ENCODE measurements around the gene GRIA1.

GRIA1 gene

DNA sequence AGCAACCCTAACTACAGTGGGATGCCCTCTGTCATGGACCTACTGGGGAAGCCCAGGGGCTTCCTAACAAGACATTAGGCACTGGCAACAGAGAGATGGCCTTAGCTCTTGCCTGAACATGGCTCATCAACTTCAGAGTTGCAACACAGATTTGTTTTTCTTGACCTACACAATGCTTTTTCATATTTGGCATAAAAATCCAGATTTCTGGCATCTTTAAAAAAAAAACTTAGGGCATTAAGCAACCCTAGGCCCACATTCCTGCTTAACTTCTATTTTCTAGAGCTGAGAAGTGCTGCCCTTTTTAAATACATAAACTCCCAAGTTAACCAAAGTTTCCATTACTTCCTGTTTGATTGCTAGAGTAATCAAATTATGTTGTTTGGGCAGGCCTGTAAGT lies 8.0 kb downstream of the GRIA1 start:
- no peak for DNase-seq (ENCODE audit: low spot score)

DNA sequence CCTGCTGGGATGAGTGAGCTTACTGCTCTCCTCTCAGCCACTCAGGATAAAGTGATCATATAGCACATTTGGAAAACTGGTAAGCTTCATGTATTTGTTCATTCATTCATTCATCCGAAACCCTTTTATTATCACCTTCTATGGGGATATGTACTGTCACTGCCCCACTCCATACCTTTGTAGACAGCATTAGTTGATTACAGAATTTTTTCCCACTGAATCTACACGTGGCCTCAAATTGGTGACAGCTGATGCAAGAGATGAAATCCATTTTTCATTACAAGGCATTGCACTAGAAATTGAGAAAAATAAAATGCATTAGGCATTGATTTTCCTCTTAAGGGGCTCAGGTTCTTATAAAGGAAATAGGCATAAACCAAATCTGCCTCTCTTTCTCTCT lies 9.7 kb downstream of the GRIA1 start:
- no peak for DNase-seq (ENCODE audit: low spot score)

DNA sequence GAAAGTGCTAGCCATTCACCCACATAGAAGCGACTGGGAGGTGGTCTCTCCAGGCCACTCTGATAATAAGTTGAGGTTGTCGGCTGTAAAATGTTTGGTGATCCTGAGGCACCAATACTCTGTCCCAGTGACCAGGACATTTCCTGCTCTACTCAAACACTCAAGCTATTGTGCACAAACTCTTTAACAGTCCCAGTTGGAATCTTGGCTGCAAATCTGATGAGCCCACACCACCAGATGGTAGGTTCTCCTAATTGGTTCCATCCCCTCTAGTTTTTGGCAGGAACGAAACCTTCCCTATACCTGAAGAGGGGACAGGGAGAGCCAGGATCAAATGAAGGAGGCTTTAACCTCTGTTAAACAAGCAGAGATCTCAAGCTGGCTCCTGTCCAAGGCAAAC lies 14.3 kb downstream of the GRIA1 start:
- no peak for DNase-seq (ENCODE audit: low spot score)

DNA sequence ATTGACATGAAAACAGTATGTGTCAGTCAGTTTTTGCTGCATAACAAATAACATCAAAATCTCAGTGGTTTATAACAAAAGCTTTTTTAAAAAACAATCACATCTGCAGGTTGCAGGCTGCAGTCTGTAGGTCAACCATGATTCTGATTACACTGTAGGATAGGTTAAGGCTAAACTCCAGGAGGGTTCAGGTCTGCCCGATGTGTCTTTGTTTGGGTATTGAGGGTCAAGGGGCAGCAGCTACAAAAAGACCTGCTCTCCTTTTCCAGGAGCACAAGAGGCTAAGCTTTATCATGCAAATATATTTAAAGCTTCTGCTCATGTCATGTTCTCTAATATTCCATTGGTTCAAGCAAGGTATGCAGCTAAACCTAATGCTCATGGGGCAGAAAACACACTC lies 18.2 kb downstream of the GRIA1 start:
- DNase-seq (ENCODE audit: low spot score) = no peak

DNA sequence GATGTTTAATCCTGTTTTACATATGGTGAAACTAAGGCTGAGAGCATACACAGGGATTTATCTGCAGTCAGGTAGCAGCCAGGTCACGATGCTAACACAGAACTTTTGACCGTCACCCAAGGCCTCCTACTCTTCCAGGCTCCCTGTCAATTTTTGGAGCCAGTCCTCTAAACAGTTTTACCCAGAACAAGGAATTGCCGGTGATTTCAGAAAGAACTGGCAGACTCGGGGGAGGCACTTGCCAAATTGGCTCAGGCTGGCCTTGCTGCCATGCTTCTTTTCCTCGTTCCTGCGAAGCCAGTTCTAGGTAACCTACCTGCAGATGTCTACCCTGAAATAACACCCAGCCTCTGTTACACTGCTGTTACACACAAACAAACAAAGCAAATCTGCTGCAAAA lies 21.2 kb downstream of the GRIA1 start:
- DNase-seq (ENCODE audit: low spot score) = no peak

DNA sequence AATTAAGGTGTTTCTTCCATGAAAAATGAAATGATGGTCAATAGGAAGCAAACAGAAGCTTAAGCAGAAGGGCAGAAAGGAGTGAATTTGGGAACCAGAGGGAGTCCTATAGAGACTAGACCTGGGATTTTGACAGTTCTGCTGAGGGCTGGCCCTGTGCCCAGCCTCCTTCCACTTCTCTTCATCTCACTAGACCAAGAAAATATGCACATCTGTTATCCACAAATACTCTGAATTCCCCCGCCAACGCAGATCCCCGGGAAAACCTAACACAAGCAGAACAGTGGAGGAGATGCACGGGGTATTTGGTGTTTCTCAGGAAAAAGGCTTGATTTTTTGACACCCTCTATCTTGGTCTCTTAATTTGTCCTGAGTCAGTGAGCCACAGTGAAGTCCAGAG lies 22.7 kb downstream of the GRIA1 start:
- DNase-seq (ENCODE audit: low spot score) = no peak

DNA sequence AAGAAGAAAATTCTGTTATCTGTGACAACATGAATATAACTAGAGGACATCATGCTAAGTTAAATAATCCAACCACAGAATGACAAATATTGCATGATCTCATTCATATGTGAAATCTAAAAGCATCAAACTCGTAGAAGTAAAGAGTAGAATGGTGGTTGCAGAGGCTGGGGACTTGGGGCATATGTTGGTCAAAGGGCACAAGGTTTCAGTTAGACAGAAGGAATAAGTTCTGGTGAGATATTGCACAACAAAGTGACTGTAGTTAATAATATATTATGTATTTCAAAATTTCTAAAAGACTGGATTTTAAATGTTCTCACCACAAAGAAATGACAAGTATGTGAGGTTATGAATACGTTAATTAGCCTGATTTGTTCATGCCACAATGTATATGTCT lies 24.8 kb downstream of the GRIA1 start:
- DNase-seq (ENCODE audit: low spot score) = no peak

DNA sequence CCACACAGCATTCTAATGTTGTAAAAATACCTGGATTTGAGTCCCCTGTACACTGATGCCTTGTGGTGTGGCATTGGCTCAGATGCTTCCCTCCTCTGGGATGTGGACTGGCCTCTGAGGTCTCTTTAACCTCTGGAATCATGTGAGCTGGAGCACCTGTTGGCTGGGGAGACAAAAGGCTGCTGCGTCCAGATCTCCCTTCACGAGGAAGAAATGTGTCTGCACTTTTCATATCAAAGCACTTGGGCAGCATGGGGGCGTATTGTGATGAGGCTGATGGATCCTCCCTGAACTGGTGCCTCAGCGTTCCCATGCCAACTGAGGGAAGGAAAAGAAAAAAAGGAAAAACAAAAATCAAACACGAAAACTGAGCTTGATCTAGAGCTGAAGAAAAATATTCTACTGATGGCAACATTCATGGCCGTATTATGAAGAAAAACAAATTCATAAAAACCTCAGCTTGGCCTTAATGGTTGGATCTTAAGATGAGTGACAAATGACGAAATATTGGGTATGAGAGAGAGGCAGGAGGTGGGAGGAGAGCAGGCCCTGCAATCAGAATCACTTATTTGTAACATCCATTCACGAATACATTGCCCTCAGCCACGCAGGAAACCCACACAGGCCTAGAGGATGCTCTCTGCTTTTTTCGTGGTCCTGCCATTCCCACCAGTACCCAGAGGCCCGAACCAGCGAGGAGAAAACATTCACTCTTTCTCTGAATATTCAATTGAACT lies 26.2 kb downstream of the GRIA1 start:
- no peak for DNase-seq (ENCODE audit: low spot score)

DNA sequence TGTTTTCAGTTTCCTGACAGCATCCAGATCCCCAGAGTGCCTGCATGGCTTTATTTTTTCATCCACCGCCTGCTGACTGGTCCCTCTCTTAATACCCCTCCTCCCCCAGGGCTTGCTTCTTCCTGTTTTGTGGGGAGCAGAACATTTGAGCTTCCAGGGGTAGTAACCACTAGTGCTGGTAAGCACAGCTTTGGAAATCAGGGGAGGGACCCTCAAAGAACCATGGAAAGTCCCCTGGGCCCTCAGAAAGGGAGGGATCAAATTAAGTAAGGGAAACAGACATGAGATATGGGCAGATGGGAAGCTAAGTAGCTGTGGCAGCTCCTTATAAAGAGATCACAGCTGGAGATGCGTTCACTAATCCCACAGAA lies 26.8 kb downstream of the GRIA1 start:
- no peak for DNase-seq (ENCODE audit: low spot score)

DNA sequence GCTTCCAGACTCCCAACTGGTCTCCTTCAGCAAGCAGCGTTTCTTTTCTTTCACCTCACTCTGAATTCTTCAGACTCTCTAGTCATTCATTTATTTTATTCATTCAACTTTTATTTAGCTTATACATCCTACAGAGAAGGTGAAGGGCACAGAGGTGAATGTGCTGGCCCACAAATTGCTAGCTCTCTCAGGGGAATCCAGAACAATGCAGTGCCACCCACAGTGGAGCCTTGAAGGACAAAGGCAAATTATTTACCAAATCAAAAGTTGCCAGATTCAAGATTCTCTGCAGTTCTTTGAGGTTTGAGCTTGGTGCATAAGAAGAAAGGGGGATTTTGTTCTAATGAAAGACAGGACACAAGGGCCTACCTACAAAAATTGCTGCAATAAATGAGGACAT lies 29.7 kb downstream of the GRIA1 start:
- DNase-seq (ENCODE audit: low spot score) = no peak

DNA sequence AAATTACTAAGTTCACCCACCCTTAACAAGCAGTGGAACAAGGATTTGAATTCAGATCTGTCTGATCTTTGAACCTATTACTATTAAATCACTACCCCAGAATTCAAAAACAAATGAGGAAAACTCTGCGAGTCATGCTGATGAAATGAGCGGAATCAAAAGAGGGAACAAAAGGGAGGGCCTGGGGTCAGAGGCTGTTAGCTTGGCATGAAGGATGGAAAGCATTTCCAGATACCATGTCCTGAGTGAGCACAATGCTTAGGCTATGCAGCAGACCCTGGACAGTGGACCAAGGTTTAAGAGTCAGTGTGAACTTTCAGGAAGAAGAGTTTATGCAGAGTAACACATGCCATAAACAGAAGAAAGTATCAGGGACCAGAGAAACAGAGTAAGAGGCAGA lies 30.5 kb downstream of the GRIA1 start:
- no peak for DNase-seq (ENCODE audit: low spot score)

DNA sequence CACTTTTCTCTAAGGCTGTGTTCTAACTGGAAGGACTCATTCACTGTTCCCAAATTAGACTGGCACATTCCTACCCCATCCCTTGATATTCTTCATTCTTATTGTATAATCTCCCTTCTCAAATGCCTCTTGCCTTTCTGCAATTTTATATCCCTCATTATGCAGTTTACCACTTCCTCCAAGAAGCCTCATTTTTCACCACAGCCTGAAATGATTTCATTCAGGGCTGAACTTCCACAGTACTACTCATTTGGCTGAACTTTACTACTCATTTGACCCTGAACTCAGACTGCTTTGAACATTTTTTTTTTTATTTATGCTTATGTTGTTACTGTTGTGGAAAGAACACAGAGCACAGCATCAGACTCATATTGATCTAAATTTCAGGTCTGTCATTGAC lies 32.7 kb downstream of the GRIA1 start:
- DNase-seq (ENCODE audit: low spot score) = no peak

DNA sequence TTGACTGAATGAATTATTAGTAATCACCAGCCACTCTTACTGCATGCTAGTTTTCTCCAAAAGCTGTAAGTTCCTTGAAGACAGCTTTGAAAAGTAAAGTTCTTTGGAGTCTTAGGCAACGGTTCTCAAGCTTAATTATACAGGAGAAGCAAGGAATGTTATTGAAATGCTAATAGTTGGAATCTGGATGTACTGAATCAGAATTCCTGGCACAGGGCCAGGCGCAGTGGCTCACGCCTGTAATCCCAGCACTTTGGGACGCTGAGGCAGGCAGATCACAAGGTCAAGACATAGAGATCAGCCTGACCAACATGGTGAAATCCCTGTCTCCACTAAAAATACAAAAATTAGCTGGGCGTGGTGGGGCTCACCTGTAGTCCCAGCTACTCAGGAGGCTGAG lies 33.4 kb downstream of the GRIA1 start:
- no peak for DNase-seq (ENCODE audit: low spot score)

DNA sequence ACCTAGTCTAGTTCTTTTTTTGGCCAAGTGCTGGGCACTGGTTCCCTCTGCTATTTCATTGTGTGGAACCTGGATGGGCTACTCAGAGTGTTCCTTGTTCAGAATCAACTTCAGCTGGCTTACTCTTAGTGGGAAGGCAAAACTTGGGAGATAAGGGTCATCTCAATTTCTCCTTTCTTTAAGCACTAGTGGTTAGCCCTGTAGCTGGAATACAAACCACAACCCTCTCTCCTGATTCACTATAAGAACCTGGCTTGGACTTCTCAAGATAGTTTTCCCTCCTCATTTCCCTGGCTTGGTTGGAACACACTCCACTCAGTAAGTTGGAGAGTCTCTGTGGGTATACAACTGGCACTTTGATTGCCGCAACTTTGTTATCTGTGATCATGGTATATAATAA lies 35.1 kb downstream of the GRIA1 start:
- DNase-seq (ENCODE audit: low spot score) = no peak

DNA sequence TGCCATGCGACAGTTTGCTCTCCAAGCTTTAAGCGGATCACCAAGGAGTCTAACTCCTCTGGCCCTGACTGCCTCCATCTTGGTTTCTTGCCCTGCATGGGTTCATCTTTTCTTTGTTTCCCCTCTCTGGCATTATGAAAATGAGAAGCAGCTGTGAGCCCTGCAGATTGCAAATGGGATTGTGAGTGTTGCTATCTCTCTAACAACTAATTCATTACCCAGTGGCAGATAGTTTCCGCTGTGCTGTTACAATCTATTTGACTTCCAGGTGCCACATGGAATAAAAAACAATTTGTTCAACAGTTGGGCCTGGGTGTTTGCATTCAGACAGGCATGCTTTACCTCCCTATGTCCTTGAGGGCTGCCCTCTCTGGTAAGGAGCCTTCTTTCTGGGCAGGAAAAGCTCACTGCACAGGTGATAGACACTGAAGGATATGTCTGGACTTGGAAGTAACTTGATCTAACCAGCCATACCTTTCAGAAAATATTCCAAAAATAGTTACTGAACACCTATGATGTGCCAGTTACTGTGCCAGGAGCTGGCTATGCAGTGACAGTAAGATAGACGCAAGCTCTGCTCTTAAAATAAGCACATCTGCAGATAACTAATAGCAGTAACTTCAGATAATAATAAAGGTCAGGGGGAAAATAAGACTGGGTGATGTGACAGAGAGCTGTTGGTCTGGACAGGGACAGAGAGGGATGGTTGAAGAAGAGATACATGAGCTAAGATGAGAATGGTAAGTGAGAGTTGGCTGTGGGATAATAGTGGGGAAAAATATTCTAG lies 40.1 kb downstream of the GRIA1 start:
- no peak for DNase-seq (ENCODE audit: low spot score)

DNA sequence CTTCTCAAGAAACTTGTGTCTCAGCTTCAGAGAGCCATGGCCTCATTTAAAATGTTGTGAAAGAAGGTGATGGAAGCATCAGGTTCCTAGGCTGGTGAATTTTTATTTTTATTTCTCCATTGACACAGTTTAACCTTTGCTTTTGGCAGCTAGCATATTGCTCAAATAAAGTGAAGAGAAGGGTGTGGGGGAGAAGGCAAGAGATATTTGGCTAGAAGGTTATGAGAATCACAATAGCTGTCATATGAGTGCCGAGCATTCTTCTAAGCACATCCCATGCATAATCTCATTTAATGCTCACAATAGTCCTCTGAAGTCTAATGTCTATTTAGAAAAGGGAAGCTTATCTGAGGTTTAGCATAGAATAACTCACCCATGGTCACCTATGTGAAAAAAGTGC lies 43.1 kb downstream of the GRIA1 start:
- DNase-seq (ENCODE audit: low spot score) = no peak

DNA sequence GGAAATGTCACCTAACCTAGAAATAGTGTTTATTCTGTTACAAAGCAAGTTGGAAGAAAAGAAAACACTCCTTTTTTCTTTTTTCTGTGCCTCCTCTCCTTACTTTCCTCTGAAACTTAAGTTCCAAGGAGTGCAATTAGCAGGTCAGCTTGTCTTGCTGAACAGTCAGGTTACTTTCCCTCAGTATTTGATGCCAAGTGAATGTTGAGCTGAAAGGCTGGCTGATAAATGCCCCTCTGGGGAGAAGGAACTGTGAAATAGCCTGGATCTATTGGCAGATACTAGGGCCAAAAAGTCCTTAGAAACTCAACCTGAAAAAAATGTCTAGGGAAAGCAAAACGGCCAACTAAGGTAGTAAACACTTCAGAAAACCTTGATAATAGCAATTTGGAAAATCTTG lies 43.6 kb downstream of the GRIA1 start:
- no peak for DNase-seq (ENCODE audit: low spot score)

DNA sequence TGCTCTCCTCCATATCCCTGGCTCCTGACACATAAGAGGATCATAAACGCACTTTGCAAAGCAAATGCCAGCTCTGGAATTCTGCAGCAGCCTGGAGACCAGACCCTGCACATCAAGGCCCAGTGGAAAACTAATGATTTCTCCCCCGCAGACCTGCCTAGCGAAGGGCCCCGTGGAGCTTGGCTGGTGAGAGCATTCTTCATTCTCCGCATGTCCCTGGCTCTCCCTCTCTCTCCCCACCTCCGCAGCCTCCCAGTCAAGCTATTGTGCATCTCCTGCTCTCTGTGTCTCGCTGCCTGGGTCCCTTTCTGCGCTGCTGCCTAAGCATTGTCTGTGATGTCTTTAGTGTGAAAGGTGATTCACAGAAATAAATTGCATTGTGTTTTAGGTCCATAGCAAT lies 46.7 kb downstream of the GRIA1 start:
- no peak for DNase-seq (ENCODE audit: low spot score)

DNA sequence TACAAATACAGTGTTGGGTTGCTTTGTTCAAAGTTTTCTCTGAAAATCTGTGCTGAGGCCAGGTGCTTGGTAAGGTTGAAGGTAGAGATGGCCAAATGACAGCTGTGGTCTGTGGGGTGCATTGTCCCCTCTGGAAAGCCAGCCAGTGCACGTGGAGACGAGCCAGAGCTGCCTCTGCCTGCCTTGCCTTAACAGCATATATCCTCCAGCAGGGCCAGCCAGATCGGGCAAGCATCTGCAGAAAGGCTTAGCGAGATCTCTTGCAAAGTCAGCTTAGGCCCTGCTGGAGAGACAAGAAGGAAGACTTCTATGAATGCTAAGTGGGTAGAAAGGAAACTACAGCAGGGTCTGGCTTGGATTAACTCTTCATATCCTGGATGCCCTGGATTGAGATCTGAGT lies 49.5 kb downstream of the GRIA1 start:
- no peak for DNase-seq (ENCODE audit: low spot score)

DNA sequence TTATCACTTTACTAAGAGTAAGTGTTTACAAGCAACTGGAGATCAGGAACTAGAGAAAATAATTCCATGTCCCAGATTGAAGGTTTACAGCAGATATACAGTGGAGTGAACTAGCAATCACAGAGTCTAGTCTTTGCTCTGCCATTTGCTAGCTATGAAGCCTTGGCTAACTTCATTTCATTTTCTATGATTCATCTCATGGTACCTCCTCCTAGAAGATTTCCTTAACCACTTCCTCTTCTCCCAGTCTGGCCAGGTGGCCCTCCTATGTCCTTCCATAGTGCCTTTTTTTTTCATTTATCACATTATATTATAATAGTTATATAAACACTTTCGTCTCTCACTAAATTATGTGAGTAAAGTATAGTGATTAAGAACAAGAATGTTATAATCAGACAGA lies 52.1 kb downstream of the GRIA1 start:
- DNase-seq (ENCODE audit: low spot score) = no peak

DNA sequence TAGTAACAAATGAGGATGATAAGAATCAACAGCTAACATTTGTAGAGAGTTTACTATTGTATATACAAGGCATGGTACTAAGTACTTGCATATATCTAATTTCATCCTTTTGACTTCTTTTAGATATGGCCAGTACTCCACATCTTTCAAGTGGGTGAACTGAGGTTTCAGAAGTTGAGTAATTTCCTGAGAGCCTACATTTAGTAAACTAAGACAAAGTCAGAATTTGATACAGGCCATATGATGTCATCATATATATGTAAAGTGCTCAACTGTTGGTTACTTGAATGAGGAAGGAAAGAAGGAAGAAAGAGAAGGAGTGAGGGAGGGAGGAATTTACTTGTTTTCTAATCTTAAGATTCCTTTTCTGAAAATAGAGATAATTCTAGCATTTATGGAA lies 52.8 kb downstream of the GRIA1 start:
- no peak for DNase-seq (ENCODE audit: low spot score)

DNA sequence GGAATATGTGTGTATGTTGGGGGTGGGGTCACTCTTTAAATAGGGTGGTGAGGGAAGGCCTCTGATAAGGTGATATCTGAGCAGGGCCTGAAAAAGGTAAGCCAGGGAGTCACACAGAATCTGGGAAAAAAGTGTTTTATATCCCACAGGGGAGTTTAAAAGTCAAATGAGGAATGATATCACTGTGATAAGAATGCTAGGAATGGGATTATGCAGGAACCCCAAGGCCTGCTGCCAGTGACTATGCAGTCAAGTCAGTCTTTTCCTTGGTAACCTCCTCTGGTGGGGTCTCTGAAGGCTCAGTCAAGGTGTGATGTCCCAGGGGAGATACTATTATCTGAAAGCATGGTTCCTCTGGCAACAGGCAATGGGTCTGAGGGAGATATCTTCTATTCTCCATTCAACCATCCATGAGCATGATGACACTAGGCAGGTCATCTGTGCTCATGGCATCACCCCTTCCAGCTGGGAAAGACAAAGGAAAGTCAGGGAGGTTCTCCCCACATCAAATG lies 53.5 kb downstream of the GRIA1 start:
- no peak for DNase-seq (ENCODE audit: low spot score)

DNA sequence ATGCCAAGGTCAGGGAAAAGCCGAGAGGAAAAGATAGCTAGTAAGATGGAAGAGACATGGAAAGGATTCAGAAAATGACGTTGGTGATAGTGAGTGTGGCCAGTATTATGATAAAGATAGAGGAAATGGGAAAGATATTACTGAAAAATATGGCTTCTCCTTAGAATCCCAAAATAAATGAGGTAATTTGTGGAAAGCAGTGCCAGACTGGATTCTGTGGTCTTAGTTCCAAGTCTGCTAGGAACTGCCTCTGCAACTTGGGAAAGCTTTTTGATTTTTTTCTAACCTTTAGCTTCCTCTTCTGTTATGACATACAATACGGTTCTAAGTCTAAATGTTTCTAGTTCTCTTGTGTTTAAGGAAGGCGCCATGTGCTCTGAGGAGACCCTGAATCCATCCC lies 54.2 kb downstream of the GRIA1 start:
- DNase-seq (ENCODE audit: low spot score) = no peak

DNA sequence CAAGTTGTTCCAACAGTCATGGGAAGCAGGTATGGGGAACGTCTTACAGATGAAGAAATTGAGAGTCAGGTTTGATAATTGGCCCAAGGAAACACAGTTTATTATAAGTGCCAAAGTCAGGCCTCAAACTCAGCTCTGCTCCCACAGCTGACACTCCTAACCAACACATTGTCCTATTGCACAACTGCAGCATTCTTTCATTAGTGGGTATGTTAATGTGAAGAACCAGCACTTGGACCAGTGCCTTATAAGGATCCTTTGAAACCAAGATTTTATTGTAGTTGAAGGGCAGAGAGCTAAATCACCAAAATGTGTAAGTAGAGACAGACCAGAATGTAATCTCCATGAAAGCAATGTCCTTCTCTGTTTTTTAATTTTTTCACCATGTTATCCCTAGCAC lies 56.1 kb downstream of the GRIA1 start:
- DNase-seq (ENCODE audit: low spot score) = no peak
